Keratinocyte (primary cell): Measurements from ENCODE around the gene MCUR1.

Experiments used
- EZH2 ChIP-seq: IDR thresholded peaks from one replicate; pipeline ENCODE4 v1.6.1; 2012; ENCODE audit warnings: inconsistent platforms, mild to moderate bottlenecking, low read length, moderate library complexity
- TF ChIP-seq, protein P1 (sequence below), 3 experiments: IDR thresholded peaks in 1 of 3; conservative IDR thresholded peaks in 1 of 3; optimal IDR thresholded peaks in 1 of 3; 2 replicates in 2 of 3; 3 replicates in 1 of 3; pipeline versions ENCODE3 to v1.5.1; 2011; ENCODE audit warnings: low read length in 3 of 3, mild to moderate bottlenecking in 3 of 3, moderate library complexity in 2 of 3, control low read depth in 1 of 3, inconsistent platforms in 1 of 3; ENCODE audit not compliant: insufficient read depth in 2 of 3; ENCODE audit errors: extremely low read depth in 1 of 3

DNA sequence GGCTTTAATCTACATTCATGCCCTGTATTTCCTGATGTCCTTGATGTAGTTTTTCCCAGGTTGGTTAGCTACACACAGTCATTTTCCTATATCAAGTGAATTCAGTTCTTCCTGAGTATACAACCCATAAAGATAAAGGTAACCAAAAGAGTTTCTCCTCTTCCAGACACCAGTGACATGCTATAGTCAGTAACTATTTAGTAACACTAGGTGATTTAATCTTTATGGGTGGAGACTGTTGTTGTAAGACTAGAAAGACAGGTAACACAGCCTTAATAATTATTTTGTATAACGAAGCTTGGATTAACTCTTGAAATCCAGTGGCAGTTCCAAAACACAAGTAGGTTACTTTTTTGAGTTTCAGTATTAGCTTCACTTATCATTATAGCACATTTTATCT is 17.6 kb downstream of the MCUR1 start:
- no peak for TF ChIP-seq EZH2
- TF ChIP-seq, protein P1, sequence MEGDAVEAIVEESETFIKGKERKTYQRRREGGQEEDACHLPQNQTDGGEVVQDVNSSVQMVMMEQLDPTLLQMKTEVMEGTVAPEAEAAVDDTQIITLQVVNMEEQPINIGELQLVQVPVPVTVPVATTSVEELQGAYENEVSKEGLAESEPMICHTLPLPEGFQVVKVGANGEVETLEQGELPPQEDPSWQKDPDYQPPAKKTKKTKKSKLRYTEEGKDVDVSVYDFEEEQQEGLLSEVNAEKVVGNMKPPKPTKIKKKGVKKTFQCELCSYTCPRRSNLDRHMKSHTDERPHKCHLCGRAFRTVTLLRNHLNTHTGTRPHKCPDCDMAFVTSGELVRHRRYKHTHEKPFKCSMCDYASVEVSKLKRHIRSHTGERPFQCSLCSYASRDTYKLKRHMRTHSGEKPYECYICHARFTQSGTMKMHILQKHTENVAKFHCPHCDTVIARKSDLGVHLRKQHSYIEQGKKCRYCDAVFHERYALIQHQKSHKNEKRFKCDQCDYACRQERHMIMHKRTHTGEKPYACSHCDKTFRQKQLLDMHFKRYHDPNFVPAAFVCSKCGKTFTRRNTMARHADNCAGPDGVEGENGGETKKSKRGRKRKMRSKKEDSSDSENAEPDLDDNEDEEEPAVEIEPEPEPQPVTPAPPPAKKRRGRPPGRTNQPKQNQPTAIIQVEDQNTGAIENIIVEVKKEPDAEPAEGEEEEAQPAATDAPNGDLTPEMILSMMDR (optimal IDR thresholded peaks at IDR 0.05 in 1 of 3, IDR thresholded peaks at IDR 0.05 in 1 of 3, conservative IDR thresholded peaks at IDR 0.05 in 1 of 3; ENCODE audit: extremely low read depth in 1 of 3, insufficient read depth in 2 of 3, low read length in 3 of 3): no peak
